Astrocyte (in vitro differentiated cells and primary cell): ENCODE data around the gene NKAIN2.
"Not testable (repeated sequence)": the region's sequence is repeated elsewhere in the genome, so short reads cannot be mapped to it uniquely, and the experiment has no call there.

ENCODE experiments used
- EZH2 ChIP-seq: IDR thresholded peaks from 2 replicates; pipeline ENCODE4 v1.6.1; 2012; ENCODE audit warnings: mild to moderate bottlenecking, low read length, inconsistent platforms; ENCODE audit not compliant: insufficient read depth
- TF ChIP-seq, protein P1 (sequence below): IDR thresholded peaks from 2 replicates; pipeline ENCODE4 v1.5.1; 2011; ENCODE audit warnings: low read depth, mild to moderate bottlenecking, inconsistent platforms, low read length, moderate library complexity; ENCODE audit not compliant: insufficient read depth

GRCh38 chr6:123989918-123990317, 186.3 kb downstream of the NKAIN2 start:
- TF ChIP-seq, protein P1, sequence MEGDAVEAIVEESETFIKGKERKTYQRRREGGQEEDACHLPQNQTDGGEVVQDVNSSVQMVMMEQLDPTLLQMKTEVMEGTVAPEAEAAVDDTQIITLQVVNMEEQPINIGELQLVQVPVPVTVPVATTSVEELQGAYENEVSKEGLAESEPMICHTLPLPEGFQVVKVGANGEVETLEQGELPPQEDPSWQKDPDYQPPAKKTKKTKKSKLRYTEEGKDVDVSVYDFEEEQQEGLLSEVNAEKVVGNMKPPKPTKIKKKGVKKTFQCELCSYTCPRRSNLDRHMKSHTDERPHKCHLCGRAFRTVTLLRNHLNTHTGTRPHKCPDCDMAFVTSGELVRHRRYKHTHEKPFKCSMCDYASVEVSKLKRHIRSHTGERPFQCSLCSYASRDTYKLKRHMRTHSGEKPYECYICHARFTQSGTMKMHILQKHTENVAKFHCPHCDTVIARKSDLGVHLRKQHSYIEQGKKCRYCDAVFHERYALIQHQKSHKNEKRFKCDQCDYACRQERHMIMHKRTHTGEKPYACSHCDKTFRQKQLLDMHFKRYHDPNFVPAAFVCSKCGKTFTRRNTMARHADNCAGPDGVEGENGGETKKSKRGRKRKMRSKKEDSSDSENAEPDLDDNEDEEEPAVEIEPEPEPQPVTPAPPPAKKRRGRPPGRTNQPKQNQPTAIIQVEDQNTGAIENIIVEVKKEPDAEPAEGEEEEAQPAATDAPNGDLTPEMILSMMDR, result not testable (repeated sequence)
- not testable (repeated sequence) for TF ChIP-seq EZH2
